GM12878 (cell line): ENCODE results near the gene RNF44. TPM values are rescaled to one million over a fixed set of nuclear protein-coding genes. Genes with fewer than 3 reads are reported as not detected.

Experiments
- ATAC-seq: fragments of 200-7000 bp; cut with Tn5 transposase; 3 replicates; pipeline ENCODE4 v1.9.1; 2020; ENCODE audit warnings: mild to moderate bottlenecking, moderate library complexity
- BruUV-seq: library from RNA; stranded (reverse); fragments of 400-500 nt; replicated peaks from 2 replicates; lab custom pipeline; 2021; lab: Mats Ljungman, UMichigan
- CTCF ChIA-PET: fragments of 300-600 bp; sonication (Branson Sonifier 250); formaldehyde crosslinking; extraction: SDS; loops from one replicate; lab custom pipeline; 2021; ENCODE audit warnings: inconsistent platforms; lab: Yijun Ruan, JAX
- POLR2A ChIA-PET: fragments of 350-600 bp; formaldehyde crosslinking; extraction: SDS; loops from one replicate; lab custom pipeline; 2021; ENCODE audit warnings: inconsistent platforms; lab: Charles Lee
- RAD21 ChIA-PET: fragments of 300-600 bp; sonication (Branson Sonifier 250); formaldehyde crosslinking; loops from one replicate; lab custom pipeline; 2023; ENCODE audit warnings: antibody characterized with exemption; ENCODE audit not compliant: unreplicated experiment; lab: Charles Lee
- SMC1A ChIA-PET: fragments of 300-600 bp; sonication (Branson Sonifier 250); formaldehyde crosslinking; loops from one replicate; lab custom pipeline; 2023; ENCODE audit not compliant: unreplicated experiment, uncharacterized antibody; lab: Charles Lee
- DNase-seq: peaks from one replicate; pipeline ENCODE4 v3.0.0-alpha.2; 2011; ENCODE audit warnings: low read depth, low spot score
- FAIRE-seq: peaks from 3 replicates; lab custom pipeline; 2011; peaks lifted over from hg19 to GRCh38; lab: Jason Lieb, UNC
- H2AFZ ChIP-seq: 2 replicates; pipeline ENCODE4 v1.6.0; 2011; ENCODE audit warnings: low read depth, low read length, control low read depth; ENCODE audit not compliant: control insufficient read depth
- H3K27ac ChIP-seq: 2 replicates; pipeline ENCODE4 v1.5.1; 2011; ENCODE audit warnings: control low read depth; ENCODE audit not compliant: control insufficient read depth, insufficient read depth
- H3K27me3 ChIP-seq, 2 experiments: replicated peaks in 1 of 2; 2 replicates each; pipeline versions ENCODE4 v1.6.0 to v1.6.1; 2011; ENCODE audit warnings: low read length in 1 of 2; ENCODE audit not compliant: control insufficient read depth in 2 of 2, insufficient read depth in 2 of 2
- H3K36me3 ChIP-seq, 2 experiments: 2 replicates each; pipeline ENCODE4 v1.5.1; 2011; ENCODE audit warnings: low read length in 1 of 2; ENCODE audit not compliant: control insufficient read depth in 2 of 2, insufficient read depth in 2 of 2
- H3K4me1 ChIP-seq: 2 replicates; pipeline ENCODE4 v1.6.1; 2011; ENCODE audit warnings: mild to moderate bottlenecking, low read length, moderate library complexity, mixed read lengths; ENCODE audit not compliant: control insufficient read depth, insufficient read depth
- H3K4me2 ChIP-seq: 2 replicates; pipeline ENCODE4 v1.6.0; 2011; ENCODE audit warnings: control low read depth; ENCODE audit not compliant: control insufficient read depth, insufficient read depth
- H3K4me3 ChIP-seq: fragments of 200-600 bp; sonication (generic); 2 replicates; pipeline ENCODE4 v1.5.1; 2016
- H3K79me2 ChIP-seq: 2 replicates; pipeline ENCODE4 v1.6.0; 2011; ENCODE audit warnings: low read length; ENCODE audit not compliant: control insufficient read depth, insufficient read depth
- H3K9ac ChIP-seq: 2 replicates; pipeline ENCODE4 v1.8.0; 2011; ENCODE audit warnings: low read length, control low read depth, mixed read lengths; ENCODE audit not compliant: control insufficient read depth, insufficient read depth
- H3K9me3 ChIP-seq: replicated peaks from 3 replicates; pipeline ENCODE4 v1.5.1; 2011; ENCODE audit warnings: mild to moderate bottlenecking, low read length; ENCODE audit not compliant: control insufficient read depth, insufficient read depth
- H4K20me1 ChIP-seq: 2 replicates; pipeline ENCODE4 v1.6.0; 2011; ENCODE audit not compliant: control insufficient read depth, insufficient read depth
- BMI1 ChIP-seq: fragments of 450-650 bp; IDR thresholded peaks from 2 replicates; pipeline ENCODE4 v1.6.1; 2016; ENCODE audit warnings: mild to moderate bottlenecking, moderate library complexity, borderline replicate concordance
- CHD4 ChIP-seq: fragments of 200-600 bp; sonication (generic); IDR thresholded peaks from 2 replicates; pipeline ENCODE4 v1.6.1; 2016; ENCODE audit warnings: mild to moderate bottlenecking
- NR2C2 ChIP-seq: IDR thresholded peaks from 2 replicates; pipeline ENCODE4 v1.6.1; 2011; ENCODE audit warnings: borderline replicate concordance, low read depth; ENCODE audit not compliant: control insufficient read depth, insufficient read length
- NR2F1 ChIP-seq: fragments of 450-650 bp; conservative IDR thresholded peaks from 2 replicates; pipeline ENCODE4 v1.6.1; 2017; ENCODE audit warnings: mild to moderate bottlenecking
- PAX5 ChIP-seq: IDR thresholded peaks from 2 replicates; pipeline ENCODE4 v1.6.1; 2011; ENCODE audit warnings: low read depth, low read length, borderline replicate concordance
- SIN3A ChIP-seq: IDR thresholded peaks from 2 replicates; pipeline ENCODE4 v1.6.1; 2012; ENCODE audit warnings: low read depth, low read length, improper control_type of control experiment
- SMARCA5 ChIP-seq: fragments of 450-650 bp; IDR thresholded peaks from 2 replicates; pipeline ENCODE4 v1.6.1; 2017; ENCODE audit warnings: mild to moderate bottlenecking
- TCF7 ChIP-seq: IDR thresholded peaks from 2 replicates; pipeline ENCODE4 v1.6.1; 2014; ENCODE audit warnings: antibody characterized with exemption, borderline replicate concordance
- YY1 ChIP-seq: IDR thresholded peaks from 2 replicates; pipeline ENCODE4 v1.6.1; 2011; ENCODE audit warnings: low read depth, mild to moderate bottlenecking, low read length
- ZNF207 ChIP-seq: fragments of 450-650 bp; IDR thresholded peaks from 2 replicates; pipeline ENCODE4 v1.6.1; 2014; ENCODE audit warnings: antibody characterized with exemption, mild to moderate bottlenecking, borderline replicate concordance
- ZSCAN29 ChIP-seq: fragments of 450-650 bp; IDR thresholded peaks from 2 replicates; pipeline ENCODE4 v1.6.1; 2017; ENCODE audit warnings: mild to moderate bottlenecking, moderate library complexity
- WGBS: methylation state at CpG from one replicate; pipeline ENCODE4 v1.1.6; 2016; ENCODE audit warnings: low lambda C conversion rate; ENCODE audit not compliant: insufficient replicate concordance, insufficient coverage; ENCODE audit errors: missing lambda C conversion rate; 5-methylcytosine and 5-hydroxymethylcytosine counted together
- in situ Hi-C: fragments of 300-500 bp; cut with MboI; formaldehyde crosslinking; loops from 9 replicates; pipeline ENCODE4 v1.14.3; 2018; ENCODE audit warnings: mixed read lengths
- intact Hi-C: fragments of 100-400 bp; cut with micrococcal nuclease; formaldehyde crosslinking; loops from one replicate; pipeline ENCODE4 v1.14.2; 2022; ENCODE audit not compliant: unreplicated experiment
- polyA plus RNA-seq, 11 experiments: library from polyadenylated mRNA; depleted of rRNA in 4 of 11; unstranded in 6 of 11; stranded (reverse) in 5 of 11; fragments of >200 nt; fragmentation: Nextera tagmentation in 4 of 11; fragmentation: Illumina TruSeq in 1 of 11; extraction: Ambion mirVana in 4 of 11; extraction: Trizol in 1 of 11; gene quantifications; 1 replicate in 1 of 11; 2 replicates in 10 of 11; pipeline versions ENCODE4 v1.2.1 to v1.2.3, GENCODE V29; 2011 to 2016; ENCODE audit warnings: inconsistent platforms in 2 of 11, missing spikeins in 2 of 11, low read depth in 1 of 11
- total RNA-seq, 4 experiments: library from RNA; depleted of rRNA in 3 of 4; stranded (reverse); fragments of >200 nt in 3 of 4; fragmentation: Illumina TruSeq in 1 of 4; extraction: Trizol in 1 of 4; gene quantifications; 2 replicates each; pipeline versions ENCODE4 v1.2.1 to v1.2.3, GENCODE V29; 2013 to 2021

Gene RNF44
- total and polyA plus RNA-seq, 10 of the 15 experiments (the other 5 are each of a cell fraction or from before 2014, with no cell fraction given), result 1.7 to 51.9 (median 7.9) TPM

GRCh38 chr5:176583076-176583475 is 45.9 kb upstream of the RNF44 start:
- SMC1A ChIA-PET, result no interaction called here
- Histone ChIP-seq H3K4me3 (no peak overlapping the region), H3K9ac (no peak overlapping the region), H3K4me2 (no peak overlapping the region), H3K79me2 (no peaks in the 10 kb centered on the region), H3K27ac (no peak overlapping the region), H3K4me1 (no peaks in the 10 kb centered on the region), H4K20me1 (no peaks in the 10 kb centered on the region), H3K27me3 (no peaks in the 10 kb centered on the region), H3K36me3 (no peaks in the 10 kb centered on the region), H2AFZ (no peak overlapping the region), H3K9me3 (peaks cover 8% of the 10 kb centered on the region; the same call in 2 of the 3 replicates)
- DNase-seq, result no peak
- TF ChIP-seq ZSCAN29 (no peak), NR2F1 (no peak), TCF7 (no peak)
- intact Hi-C loops (no loop called here), in situ Hi-C loops (loop anchor here (25.0 kb wide), 1 partner anchor 846 kb away; no protein-coding TSS in a partner anchor)
- CTCF ChIA-PET, result interaction anchor here (1.3 kb wide), 1 partner anchor 167 kb away, joined by 3 read pairs; the partner anchor contains the start of gene CLTB
- POLR2A ChIA-PET, result no interaction called here
- no peak for FAIRE-seq
- no peak for ATAC-seq
- 22% methylated on average over 4 of the region's 4 CpGs for WGBS
- BruUV-seq, result no TSS peak
- RAD21 ChIA-PET, result no interaction called here

- Histone ChIP-seq H3K79me2 (no peaks in the 10 kb centered on the region), H3K36me3 (no peaks in the 10 kb centered on the region), H3K4me2 (no peak overlapping the region), H3K27me3 (no peaks in the 10 kb centered on the region), H3K9me3 (peaks cover 8% of the 10 kb centered on the region; the same call in 2 of the 3 replicates), H2AFZ (no peak overlapping the region), H3K4me1 (no peaks in the 10 kb centered on the region), H3K27ac (no peak overlapping the region), H4K20me1 (no peaks in the 10 kb centered on the region), H3K4me3 (no peak overlapping the region), H3K9ac (no peak overlapping the region)
- DNase-seq, result no peak
- POLR2A ChIA-PET, result no interaction called here
- intact Hi-C loops, result no loop called here
- RAD21 ChIA-PET, result no interaction called here
- TF ChIP-seq ZNF207 (no peak), SIN3A (no peak), CHD4 (no peak), SMARCA5 (no peak), ZSCAN29 (no peak), NR2C2 (no peak), PAX5 (no peak), YY1 (no peak), BMI1 (no peak)
- CTCF ChIA-PET, result no interaction called here
- FAIRE-seq, result no peak
- in situ Hi-C loops, result loop anchor here (25.0 kb wide), 1 partner anchor 844 kb away; no protein-coding TSS in a partner anchor
- no TSS peak for BruUV-seq
- SMC1A ChIA-PET, result no interaction called here
- no peak for ATAC-seq
- WGBS, result 76% methylated on average over 12 of the region's 12 CpGs
Observed at GRCh38 chr5:176581361-176581760, 44.2 kb upstream of the RNF44 start.
